ENCODE results near the gene CFAP97D1. TPM values are rescaled to one million over a fixed set of nuclear protein-coding genes. Genes with fewer than 3 reads are reported as not detected.

Gene CFAP97D1
- total and polyA plus RNA-seq, 2 donors (not counting 1 experiment from before 2014, with no cell fraction given): 0.01 TPM; not detected in 1

DNA sequence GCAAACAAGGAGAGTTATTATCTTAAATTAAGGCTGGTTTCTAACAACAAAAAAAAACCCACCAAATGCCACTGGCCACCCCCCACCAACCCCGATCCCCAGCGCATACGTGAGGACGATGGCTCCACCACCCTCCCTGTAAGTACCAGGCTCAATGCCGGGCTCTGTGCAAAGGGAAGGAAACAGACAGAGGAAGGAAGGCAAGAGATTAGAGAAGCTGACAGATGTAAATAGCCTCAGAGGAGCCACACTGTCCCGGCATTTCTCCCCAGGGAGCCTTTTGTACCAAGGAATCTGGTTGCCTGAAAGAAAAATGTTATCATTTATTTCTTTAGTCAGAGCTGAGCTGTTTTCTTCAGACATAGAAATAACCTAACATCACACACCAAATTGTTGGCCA is 34.7 kb upstream of the CFAP97D1 start:
- H3K27ac Mint-ChIP-seq: no peak overlapping the region
- no peak overlapping the region for H3K4me2 ChIP-seq (replicated peaks; ENCODE audit: low read depth, low read length, poor library complexity, severe bottlenecking)
- no peak overlapping the region for H3K4me3 Mint-ChIP-seq
- no peaks in the 10 kb centered on the region for H4K20me1 ChIP-seq (ENCODE audit: control insufficient read depth, insufficient read depth, low read length, poor library complexity, severe bottlenecking)
- intact Hi-C loops (cut with micrococcal nuclease): no loop called here
- DNase-seq: no peak
- H3K4me1 Mint-ChIP-seq: peaks cover 6% of the 10 kb centered on the region
- H3K9me3 ChIP-seq (ENCODE audit: control extremely low read depth in 1 of 3, control insufficient read depth in 2 of 3, insufficient read depth in 1 of 3, low read length in 2 of 3): peaks cover 0 to 4% (median 0%) of the 10 kb centered on the region in 3 donors
- H3K27me3 Mint-ChIP-seq: peaks cover 59% of the 10 kb centered on the region
- H2AFZ ChIP-seq (ENCODE audit: insufficient read depth, low read depth, low read length, poor library complexity, severe bottlenecking): no peak overlapping the region
- TF ChIP-seq CTCF (IDR thresholded peaks at IDR 0.05) (no peak), EZH2 (IDR thresholded peaks at IDR 0.05; ENCODE audit: borderline replicate concordance, insufficient read depth, low read depth, low read length, poor library complexity, severe bottlenecking) (no peak)
- H3K9me3 Mint-ChIP-seq (ENCODE audit: insufficient read depth): no peaks in the 10 kb centered on the region
- H3K27ac ChIP-seq (ENCODE audit: low read length in 2 of 2): no peak overlapping the region
- no CpG with 5 or more reads among the region's 6 CpGs for WGBS (ENCODE audit: insufficient coverage)
- ATAC-seq (ENCODE audit: low read depth): no peak
- H3K4me1 ChIP-seq (ENCODE audit: control insufficient read depth in 2 of 2, insufficient read depth in 2 of 2, low read length in 2 of 2): peaks cover 0 to 6% of the 10 kb centered on the region in 2 donors
- H3K4me3 ChIP-seq (ENCODE audit: control extremely low read depth in 1 of 5, extremely low read depth in 1 of 5, insufficient read depth in 1 of 5, low read depth in 2 of 5, low read length in 4 of 5): no peak overlapping the region
- H3K9ac ChIP-seq (ENCODE audit: low read length): no peak overlapping the region
- ChIA-PET CTCF (interaction anchor here (1.9 kb wide), 1 partner anchor 15 kb away, joined by 6 read pairs; no protein-coding TSS in a partner anchor), POLR2A (no interaction called here)
- peaks cover 0 to 21% (median 8%) of the 10 kb centered on the region in 4 experiments for H3K27me3 ChIP-seq (replicated peaks in 1 of 4; ENCODE audit: control extremely low read depth in 1 of 4, control insufficient read depth in 3 of 4, insufficient read depth in 4 of 4, low read length in 3 of 4)
- H3K36me3 ChIP-seq (replicated peaks in 1 of 2; ENCODE audit: control extremely low read depth in 1 of 2, control insufficient read depth in 1 of 2, extremely low read depth in 1 of 2, insufficient read depth in 2 of 2, low read length in 1 of 2): no peaks in the 10 kb centered on the region
- H3K79me2 ChIP-seq (ENCODE audit: control insufficient read depth, insufficient read depth, low read length): no peaks in the 10 kb centered on the region

GRCh38 chr17:43750153-43750552 is 30.1 kb upstream of the CFAP97D1 start:
- WGBS (ENCODE audit: insufficient coverage): 65% methylated on average over 4 of the region's 5 CpGs
- TF ChIP-seq CTCF (IDR thresholded peaks at IDR 0.05) (no peak), EZH2 (IDR thresholded peaks at IDR 0.05; ENCODE audit: borderline replicate concordance, insufficient read depth, low read depth, low read length, poor library complexity, severe bottlenecking) (no peak)
- DNase-seq (no peak), ATAC-seq (ENCODE audit: low read depth) (no peak)
- Histone ChIP-seq H3K27me3 (replicated peaks in 1 of 4; ENCODE audit: control extremely low read depth in 1 of 4, control insufficient read depth in 3 of 4, insufficient read depth in 4 of 4, low read length in 3 of 4) (peaks cover 0 to 24% (median 8%) of the 10 kb centered on the region in 4 experiments), H3K4me2 (replicated peaks; ENCODE audit: low read depth, low read length, poor library complexity, severe bottlenecking) (no peak overlapping the region), H3K79me2 (ENCODE audit: control insufficient read depth, insufficient read depth, low read length) (no peaks in the 10 kb centered on the region), H3K4me1 (ENCODE audit: control insufficient read depth in 2 of 2, insufficient read depth in 2 of 2, low read length in 2 of 2) (peaks cover under 1 to 6% of the 10 kb centered on the region in 2 donors), H3K4me3 (ENCODE audit: control extremely low read depth in 1 of 5, extremely low read depth in 1 of 5, insufficient read depth in 1 of 5, low read depth in 2 of 5, low read length in 4 of 5) (no peak overlapping the region), H3K27ac (ENCODE audit: low read length in 2 of 2) (no peak overlapping the region), H2AFZ (ENCODE audit: insufficient read depth, low read depth, low read length, poor library complexity, severe bottlenecking) (no peak overlapping the region), H4K20me1 (ENCODE audit: control insufficient read depth, insufficient read depth, low read length, poor library complexity, severe bottlenecking) (no peaks in the 10 kb centered on the region), H3K36me3 (replicated peaks in 1 of 2; ENCODE audit: control extremely low read depth in 1 of 2, control insufficient read depth in 1 of 2, extremely low read depth in 1 of 2, insufficient read depth in 2 of 2, low read length in 1 of 2) (no peaks in the 10 kb centered on the region), H3K9me3 (ENCODE audit: control extremely low read depth in 1 of 3, control insufficient read depth in 2 of 3, insufficient read depth in 1 of 3, low read length in 2 of 3) (no peaks in the 10 kb centered on the region), H3K9ac (ENCODE audit: low read length) (no peak overlapping the region)
- Mint-ChIP-seq H3K27ac (no peak overlapping the region), H3K9me3 (ENCODE audit: insufficient read depth) (no peaks in the 10 kb centered on the region), H3K27me3 (peaks cover 61% of the 10 kb centered on the region), H3K4me3 (no peak overlapping the region), H3K4me1 (peaks cover 6% of the 10 kb centered on the region)
- intact Hi-C loops (cut with micrococcal nuclease): no loop called here
- POLR2A ChIA-PET: no interaction called here
- CTCF ChIA-PET: interaction anchor here (1.6 to 2.3 kb wide), 3 partner anchors 10 to 55 kb away, joined by 6 to 16 read pairs (median 9); no protein-coding TSS in a partner anchor

All from B cell (primary cell).